GM19240 (cell line): ENCODE data around the gene SHANK3.

Source experiments
- DNase-seq: peaks from one replicate; pipeline ENCODE4 v3.0.0; 2011; ENCODE audit warnings: low spot score; ENCODE audit not compliant: insufficient read length

Gene SHANK3

DNA sequence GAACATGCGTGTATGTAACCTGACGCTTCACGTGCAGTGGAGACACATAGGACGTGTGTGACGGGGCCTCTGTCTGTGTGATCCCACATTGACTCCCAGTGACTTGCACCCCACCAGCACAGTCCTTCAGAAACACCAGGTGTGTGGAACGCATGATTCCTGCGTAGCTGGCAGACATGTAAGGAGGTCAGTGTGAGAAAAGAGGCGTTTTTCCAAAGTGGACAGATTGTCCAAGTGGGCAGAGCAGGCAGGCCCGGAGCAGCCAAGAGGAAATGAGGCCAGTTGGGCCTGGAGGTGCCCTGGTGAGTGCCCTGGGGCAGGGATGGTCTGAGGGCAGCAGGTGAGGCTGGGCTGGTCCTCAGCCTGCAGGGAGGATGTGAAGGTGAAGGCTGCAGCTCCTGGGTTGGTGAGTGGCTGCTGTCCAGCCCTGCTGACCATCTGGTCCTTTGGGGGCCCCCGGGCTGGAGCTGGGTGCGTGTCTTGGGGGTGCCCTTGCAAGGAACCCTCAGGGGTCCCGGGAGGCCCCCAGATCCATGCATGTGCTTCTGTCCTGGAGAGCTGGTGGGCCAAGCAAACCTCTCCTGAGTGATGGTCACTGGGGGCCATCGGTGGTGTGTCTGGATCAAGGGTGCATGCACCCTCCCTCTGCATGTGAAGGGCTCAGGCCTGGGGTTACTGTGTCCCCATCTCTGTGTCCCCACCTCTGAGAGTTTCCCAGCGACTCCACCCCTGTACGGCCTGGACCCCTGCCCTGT lies 26.6 kb downstream of the SHANK3 start:
- DNase-seq: no peak

DNA sequence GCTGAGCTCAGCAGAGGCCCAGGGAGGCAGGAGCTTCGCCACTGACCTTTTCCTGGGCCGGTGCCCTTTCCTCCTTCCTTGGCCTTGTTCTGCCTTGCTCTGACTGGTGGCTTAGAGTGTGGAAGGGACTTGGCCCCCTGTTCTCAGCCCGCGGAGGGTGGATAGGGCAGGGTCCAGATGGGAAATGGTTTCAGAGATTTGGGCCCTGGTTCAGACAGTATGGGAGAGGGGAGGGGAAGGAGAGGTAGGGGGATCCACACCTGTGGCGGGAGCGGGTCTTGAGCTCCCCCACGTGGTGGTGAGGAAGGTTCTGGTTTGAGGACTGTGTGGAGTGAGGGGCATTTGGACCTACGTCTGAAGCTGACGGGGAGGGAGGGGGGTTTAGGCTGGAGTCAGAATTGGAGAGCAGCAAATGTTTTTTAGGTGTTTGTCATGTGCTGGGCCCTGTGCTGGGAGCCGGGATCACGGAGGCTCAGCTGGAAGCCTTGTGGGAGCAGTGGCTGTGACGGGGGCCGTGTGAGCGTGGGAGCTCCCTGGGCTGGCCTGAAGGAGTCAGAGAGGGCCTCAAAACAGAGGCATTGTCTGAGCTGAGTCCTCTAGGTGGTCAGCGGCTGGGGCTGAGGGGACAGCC lies 27.2 kb downstream of the SHANK3 start:
- DNase-seq: no peak

GRCh38 chr22:50700387-50701075 lies 27.9 kb downstream of the SHANK3 start:
- no peak for DNase-seq

DNA sequence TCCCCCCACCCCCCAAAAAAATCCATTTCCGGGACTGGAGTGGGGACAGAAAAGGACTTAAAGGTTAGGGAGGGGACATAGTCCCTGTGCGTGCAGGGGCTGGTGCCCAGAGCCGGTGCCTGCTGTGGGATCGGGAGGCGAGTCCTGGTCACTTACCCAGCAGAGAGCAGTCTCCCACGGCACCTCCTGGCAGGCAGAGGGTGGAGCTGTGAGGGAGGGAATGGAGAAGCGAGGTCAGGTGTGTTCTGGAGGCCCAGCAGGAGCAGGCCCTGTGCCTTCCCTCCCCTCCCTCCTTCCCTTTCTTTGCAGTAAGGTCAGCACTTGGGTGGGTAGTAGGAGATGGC lies 28.4 kb downstream of the SHANK3 start:
- no peak for DNase-seq

GRCh38 chr22:50701428-50702154 lies 29.0 kb downstream of the SHANK3 start:
- DNase-seq: no peak

GRCh38 chr22:50702261-50702671 lies 29.6 kb downstream of the SHANK3 start:
- no peak for DNase-seq

- DNase-seq: no peak
Observed at GRCh38 chr22:50702821-50703725, 30.4 kb downstream of the SHANK3 start.

DNA sequence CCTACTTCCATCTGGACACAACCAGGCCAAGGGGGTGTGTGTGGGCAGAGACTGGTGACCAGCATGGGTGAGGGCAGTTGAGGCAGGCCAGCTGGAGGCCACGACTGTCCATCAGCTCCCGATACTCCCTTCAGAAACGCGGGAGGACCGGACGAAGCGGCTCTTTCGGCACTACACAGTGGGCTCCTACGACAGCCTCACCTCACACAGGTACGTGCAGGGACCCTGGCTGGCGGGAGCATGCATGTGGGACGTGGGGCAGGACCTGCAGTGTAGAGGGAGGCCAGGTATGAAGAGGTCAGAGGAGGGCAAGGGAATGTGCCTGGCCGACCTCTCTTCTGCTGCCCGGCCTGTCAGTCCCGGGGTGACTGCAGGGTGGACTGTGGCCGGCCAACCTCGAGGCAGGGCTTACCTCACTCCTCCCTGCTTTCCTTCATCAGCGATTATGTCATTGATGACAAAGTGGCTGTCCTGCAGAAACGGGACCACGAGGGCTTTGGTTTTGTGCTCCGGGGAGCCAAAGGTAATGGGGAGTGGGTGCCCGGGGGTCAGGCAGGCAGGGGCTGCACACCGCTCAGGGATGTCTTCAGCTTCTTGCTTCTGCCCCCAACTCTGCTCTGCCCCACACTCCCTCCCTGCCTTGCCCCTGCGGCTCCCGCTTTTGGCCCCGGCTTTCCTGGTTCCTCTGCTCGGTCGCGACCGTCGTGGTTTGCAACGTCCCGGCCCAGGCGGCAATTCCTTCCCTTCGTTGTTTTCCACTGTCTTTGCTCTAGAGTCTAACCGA lies 31.3 kb downstream of the SHANK3 start:
- no peak for DNase-seq

GRCh38 chr22:50704510-50705218 lies 32.0 kb downstream of the SHANK3 start:
- no peak for DNase-seq

DNA sequence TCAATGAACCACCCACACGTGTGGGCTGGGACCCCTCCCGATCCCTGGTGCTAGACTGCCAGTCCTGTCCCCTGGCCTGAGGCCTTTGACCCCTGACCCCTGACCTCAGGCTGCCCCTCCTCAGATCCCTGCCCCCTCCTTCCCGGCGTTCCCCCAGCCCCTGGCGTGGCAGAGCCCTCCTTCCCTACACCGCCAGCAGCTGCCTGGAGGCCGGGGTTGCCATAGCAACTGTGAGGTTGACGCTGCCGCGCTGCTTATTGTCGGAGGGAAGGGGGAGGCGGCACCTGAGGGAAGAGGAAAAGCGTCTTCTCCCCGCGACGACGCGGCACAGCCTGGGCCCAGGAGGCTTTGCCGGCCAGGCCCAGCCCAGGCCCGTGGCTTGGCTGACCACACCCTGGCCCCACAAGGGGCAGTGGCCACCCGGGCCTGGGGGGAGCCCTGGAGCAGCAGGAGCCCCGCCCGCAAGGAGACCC lies 32.6 kb downstream of the SHANK3 start:
- DNase-seq: no peak

- DNase-seq: no peak
Observed at GRCh38 chr22:50705851-50706351, 33.3 kb downstream of the SHANK3 start.

GRCh38 chr22:50706481-50707125 lies 34.0 kb downstream of the SHANK3 start:
- DNase-seq: no peak

DNA sequence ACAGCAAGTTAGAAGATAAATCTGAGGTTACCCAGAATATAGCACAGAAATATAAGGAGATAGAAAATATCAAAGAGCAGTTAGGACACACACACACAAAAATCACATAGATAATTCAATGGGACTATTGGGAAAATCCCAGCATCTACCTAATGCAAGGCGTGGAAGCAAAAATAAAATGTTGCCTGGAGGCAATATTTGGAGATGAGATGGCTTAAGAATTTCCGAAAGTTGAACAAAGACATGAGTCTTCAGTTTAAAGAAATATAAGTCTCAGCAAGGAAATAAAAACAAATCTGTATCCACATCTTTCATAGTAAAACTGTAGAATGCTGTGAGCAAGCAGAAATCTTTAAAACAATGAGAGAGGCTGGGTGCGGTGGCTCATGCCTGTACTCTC lies 35.9 kb downstream of the SHANK3 start:
- no peak for DNase-seq

- DNase-seq: no peak
Observed at GRCh38 chr22:50708996-50709395, 36.4 kb downstream of the SHANK3 start.

DNA sequence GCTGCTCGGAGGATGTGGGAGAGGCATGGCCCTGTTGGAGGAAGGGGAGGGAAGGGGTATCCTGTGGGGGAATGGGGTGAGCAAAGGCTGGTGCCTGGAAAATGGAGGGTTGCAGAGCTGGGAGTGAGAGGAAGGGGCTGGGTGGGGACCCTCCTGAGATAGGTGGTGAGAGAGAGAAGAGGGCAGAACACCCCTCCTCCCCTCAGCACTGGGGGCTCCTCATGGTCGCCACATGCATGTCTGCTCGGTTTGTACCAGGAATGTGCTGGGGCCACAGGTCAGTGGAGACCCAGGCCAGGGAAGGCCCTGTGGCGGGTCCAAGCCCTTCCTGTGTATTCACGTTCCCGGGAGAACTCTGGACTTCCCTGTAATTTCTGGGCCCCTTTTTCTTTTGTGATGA lies 37.6 kb downstream of the SHANK3 start:
- DNase-seq: no peak

DNA sequence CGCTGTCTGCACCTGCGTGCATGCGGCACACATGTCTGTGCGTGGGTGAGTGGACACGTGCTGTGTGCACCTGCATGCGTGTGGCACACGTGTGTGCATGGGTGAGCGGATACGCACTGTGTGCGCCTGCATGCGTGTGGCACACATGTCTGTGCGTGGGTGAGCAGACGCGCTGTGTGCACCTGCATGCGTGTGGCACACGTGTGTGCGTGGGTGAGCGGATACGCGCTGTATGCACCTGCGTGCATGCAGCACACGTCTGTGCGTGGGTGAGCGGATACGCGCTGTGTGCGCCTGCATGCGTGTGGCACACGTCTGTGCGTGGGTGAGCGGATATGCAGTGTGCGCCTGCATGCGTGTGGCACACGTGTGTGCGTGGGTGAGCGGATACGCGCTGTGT lies 38.3 kb downstream of the SHANK3 start:
- no peak for DNase-seq

GRCh38 chr22:50711446-50712340 lies 39.1 kb downstream of the SHANK3 start:
- DNase-seq: no peak
